Astrocyte of the spinal cord (primary cell): ENCODE measurements around the gene ARHGAP28.

Experiments
- DNase-seq: peaks from one replicate; pipeline ENCODE4 v3.0.0; 2011; ENCODE audit warnings: low read depth, low spot score
- H3K4me3 ChIP-seq: 2 replicates; pipeline ENCODE4 v1.5.1; 2011; ENCODE audit warnings: low read depth, mild to moderate bottlenecking, low read length, moderate library complexity
- in situ Hi-C: cut with HindIII; loops from 2 replicates; pipeline ENCODE4 v1.10.0; 2017; ENCODE audit warnings: low sequenced_read_pairs
- TF ChIP-seq, protein P1 (sequence below): IDR thresholded peaks from 2 replicates; pipeline ENCODE4 v1.5.1; 2012; ENCODE audit warnings: low read depth, mild to moderate bottlenecking, low read length, inconsistent platforms

The ARHGAP28 gene

DNA sequence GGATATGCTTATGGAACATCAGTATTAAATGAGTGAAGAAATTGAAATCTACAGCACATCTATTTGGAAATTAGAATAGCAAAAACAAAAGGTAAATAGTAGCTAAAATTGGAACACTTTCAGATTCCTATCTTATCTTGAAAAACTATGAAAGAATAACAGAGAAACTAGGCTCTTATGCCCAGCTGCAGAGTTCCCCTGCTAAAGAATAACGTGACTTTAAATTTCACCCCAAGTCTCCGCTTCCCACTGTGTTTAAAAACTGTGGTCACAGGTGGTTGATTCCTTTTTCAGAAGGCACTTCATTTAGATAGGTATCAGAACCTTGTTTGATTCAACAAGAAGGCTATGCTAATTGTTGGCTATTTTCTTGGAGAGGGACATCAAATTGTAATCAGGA is 30.1 kb downstream of the ARHGAP28 start:
- DNase-seq, result no peak
- TF ChIP-seq, protein P1, sequence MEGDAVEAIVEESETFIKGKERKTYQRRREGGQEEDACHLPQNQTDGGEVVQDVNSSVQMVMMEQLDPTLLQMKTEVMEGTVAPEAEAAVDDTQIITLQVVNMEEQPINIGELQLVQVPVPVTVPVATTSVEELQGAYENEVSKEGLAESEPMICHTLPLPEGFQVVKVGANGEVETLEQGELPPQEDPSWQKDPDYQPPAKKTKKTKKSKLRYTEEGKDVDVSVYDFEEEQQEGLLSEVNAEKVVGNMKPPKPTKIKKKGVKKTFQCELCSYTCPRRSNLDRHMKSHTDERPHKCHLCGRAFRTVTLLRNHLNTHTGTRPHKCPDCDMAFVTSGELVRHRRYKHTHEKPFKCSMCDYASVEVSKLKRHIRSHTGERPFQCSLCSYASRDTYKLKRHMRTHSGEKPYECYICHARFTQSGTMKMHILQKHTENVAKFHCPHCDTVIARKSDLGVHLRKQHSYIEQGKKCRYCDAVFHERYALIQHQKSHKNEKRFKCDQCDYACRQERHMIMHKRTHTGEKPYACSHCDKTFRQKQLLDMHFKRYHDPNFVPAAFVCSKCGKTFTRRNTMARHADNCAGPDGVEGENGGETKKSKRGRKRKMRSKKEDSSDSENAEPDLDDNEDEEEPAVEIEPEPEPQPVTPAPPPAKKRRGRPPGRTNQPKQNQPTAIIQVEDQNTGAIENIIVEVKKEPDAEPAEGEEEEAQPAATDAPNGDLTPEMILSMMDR, result no peak
- in situ Hi-C loops, result no loop called here
- no peak overlapping the region for H3K4me3 ChIP-seq

DNA sequence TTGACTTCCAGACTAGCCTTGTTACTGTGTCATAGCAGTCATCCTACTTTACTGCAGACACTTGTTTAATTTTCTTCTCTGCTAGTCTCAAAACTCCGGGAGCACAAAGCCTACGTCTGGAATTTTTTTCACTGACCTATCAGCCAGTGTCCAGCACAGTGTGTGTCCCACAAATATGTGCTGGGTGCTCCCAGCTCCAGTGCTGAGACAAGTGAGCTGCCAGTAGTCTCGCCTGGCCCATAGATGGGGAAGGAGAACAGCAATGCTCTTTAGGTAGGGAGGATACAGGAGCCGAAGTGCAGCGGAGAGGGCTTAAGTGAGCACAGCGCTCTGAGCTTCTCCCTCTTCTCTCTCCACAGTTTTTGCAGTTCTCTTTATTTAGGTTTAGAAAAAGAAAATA is 34.0 kb downstream of the ARHGAP28 start:
- in situ Hi-C loops, result no loop called here
- TF ChIP-seq, protein P1, result no peak
- no peak overlapping the region for H3K4me3 ChIP-seq
- DNase-seq, result no peak

DNA sequence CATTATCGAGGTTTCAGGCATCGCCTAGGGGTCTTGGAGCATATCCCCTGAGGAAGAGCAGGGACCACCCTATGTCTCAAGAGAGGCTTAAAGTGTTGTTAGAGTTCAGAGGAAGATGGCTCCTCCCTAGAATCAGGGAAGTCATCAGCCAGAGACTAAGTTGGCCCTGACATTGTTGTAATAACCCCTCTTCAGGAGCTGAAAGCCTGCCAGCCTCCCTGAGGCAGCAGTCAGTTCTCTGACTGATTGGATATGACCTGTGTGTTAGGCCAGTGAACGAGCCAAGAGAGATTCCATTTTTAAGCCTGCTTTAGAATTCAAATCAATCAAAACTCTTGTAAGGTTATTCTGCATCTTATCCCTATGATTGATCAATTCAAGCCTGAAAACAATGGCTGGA is 34.9 kb downstream of the ARHGAP28 start:
- TF ChIP-seq, protein P1, result no peak
- in situ Hi-C loops, result no loop called here
- no peak overlapping the region for H3K4me3 ChIP-seq
- no peak for DNase-seq

DNA sequence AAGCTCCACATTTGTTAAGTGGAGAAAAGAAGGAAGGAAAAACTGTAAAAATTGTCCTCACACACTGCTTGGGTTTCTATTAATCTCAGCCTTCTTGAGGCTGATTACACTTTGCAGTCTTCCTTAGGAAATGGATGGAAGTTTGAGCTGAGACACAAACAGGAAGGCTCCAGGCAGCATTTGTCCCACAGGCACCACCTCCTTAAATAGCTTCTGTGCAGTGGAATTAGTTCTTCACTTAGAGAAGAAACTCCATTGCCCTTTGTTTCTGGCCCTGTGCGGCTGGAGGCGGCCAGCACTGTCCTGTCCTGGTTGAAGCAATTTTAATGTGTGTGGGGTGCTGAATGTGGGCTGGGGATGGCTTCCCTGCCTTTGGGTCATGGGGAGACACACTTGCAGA is 44.3 kb downstream of the ARHGAP28 start:
- in situ Hi-C loops, result no loop called here
- H3K4me3 ChIP-seq, result no peak overlapping the region
- no peak for DNase-seq
- TF ChIP-seq, protein P1, result no peak

DNA sequence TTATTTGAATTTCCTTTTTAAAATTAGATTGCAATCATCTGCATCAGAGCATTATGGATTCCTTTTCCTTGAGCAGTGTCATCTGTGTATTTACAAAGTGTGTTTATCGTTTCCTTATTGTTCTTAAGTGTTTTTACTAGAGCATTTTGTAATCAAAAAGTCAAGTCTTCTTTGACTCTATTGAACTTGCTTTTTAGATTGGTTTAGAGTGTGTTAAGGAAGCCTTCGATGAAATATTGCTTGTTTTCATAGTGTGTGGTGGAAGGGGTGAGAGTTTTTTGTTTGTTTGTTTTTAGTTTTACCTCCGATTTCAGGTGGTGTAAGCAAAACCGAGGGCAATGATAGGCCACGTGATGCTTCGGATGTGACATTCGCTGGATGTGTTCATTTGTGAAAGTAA is 45.7 kb downstream of the ARHGAP28 start:
- in situ Hi-C loops, result no loop called here
- TF ChIP-seq, protein P1, result no peak
- DNase-seq, result no peak
- H3K4me3 ChIP-seq, result no peak overlapping the region

DNA sequence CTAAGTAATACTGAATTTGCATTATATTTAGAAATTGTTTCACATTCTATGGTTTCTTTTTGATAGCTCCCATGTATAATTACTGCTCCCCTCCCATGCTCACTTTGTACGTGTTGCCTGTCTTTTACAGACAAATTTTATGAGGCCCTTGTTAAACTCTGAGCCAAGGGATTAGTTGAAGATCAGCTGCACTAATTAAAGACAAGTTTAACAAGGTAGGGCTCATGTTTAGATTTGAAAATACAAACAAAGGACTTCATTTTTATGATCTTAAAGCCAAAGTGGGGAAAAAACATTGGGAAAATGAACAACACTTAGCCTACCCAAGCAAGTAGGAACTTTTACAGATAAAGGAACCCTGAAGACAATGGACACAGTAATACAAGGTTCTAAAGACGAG is 46.2 kb downstream of the ARHGAP28 start:
- H3K4me3 ChIP-seq, result no peak overlapping the region
- TF ChIP-seq, protein P1, result no peak
- in situ Hi-C loops, result no loop called here
- DNase-seq, result no peak

DNA sequence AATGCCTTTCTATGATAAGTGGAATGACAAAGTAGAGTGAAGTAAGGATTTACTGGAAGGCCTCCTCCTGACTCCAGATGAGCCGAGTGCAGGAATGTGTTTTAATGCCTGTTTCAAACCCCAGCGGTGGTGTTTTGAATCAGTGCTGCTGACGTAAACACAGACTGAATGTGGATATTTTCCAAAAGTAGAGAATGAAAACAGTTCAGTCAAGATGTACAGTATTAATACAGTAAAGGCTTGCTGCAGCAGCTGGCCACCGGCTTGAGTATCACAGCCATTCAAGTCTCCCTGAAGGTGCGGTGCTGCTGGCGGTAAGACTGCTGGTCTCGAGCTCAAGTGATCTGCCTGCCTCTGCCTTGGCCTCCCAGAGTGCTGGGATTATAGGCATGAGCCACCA is 46.7 kb downstream of the ARHGAP28 start:
- in situ Hi-C loops, result no loop called here
- H3K4me3 ChIP-seq, result no peak overlapping the region
- TF ChIP-seq, protein P1, result no peak
- DNase-seq, result peak; percentile 88
